Gastrocnemius medialis (tissue), 4 donors: ENCODE measurements around the gene MPPED2.

ENCODE experiments used
- CTCF ChIP-seq, 5 experiments: fragments of 450-650 bp in 3 of 5; fragments of 200-600 bp in 2 of 5; sonication (generic) in 2 of 5; IDR thresholded peaks in 4 of 5; conservative IDR thresholded peaks in 1 of 5; 1 replicate in 4 of 5; 2 replicates in 1 of 5; pipeline ENCODE4 v1.5.1; 2016 to 2019; ENCODE audit warnings: antibody characterized with exemption in 5 of 5, mild to moderate bottlenecking in 3 of 5, moderate library complexity in 3 of 5
- POLR2A ChIP-seq, 2 donors: fragments of 450-650 bp; IDR thresholded peaks; one replicate each; pipeline ENCODE4 v1.6.1; 2017; ENCODE audit warnings: antibody characterized with exemption in 2 of 2, mild to moderate bottlenecking in 2 of 2, moderate library complexity in 2 of 2

- TF ChIP-seq CTCF (IDR thresholded peaks at IDR 0.05 in 4 of 5, conservative IDR thresholded peaks at IDR 0.05 in 1 of 5) (no peak), POLR2A (IDR thresholded peaks at IDR 0.05) (no peak)
Observed at GRCh38 chr11:30454541-30454940, 131.6 kb downstream of the MPPED2 start.
